Mucosa of rectum (tissue), 2 donors: Measurements from ENCODE around the gene CYP17A1.

ENCODE experiments used
- H3K27ac ChIP-seq, 2 donors: one replicate each; pipeline ENCODE4 v1.7.0; 2013; ENCODE audit warnings: inconsistent platforms in 2 of 2, low read depth in 2 of 2, low read length in 2 of 2
- H3K27me3 ChIP-seq, 2 donors: one replicate each; pipeline ENCODE4 v1.7.0; 2013; ENCODE audit warnings: low read length in 2 of 2; ENCODE audit not compliant: control insufficient read depth in 2 of 2, insufficient read depth in 2 of 2
- H3K36me3 ChIP-seq, 2 donors: one replicate each; pipeline ENCODE4 v1.7.0; 2013; ENCODE audit warnings: low read length in 2 of 2; ENCODE audit not compliant: control insufficient read depth in 2 of 2, insufficient read depth in 2 of 2
- H3K4me1 ChIP-seq, 2 donors: one replicate each; pipeline ENCODE4 v1.7.0; 2013; ENCODE audit warnings: low read length in 2 of 2, mild to moderate bottlenecking in 1 of 2; ENCODE audit not compliant: control insufficient read depth in 2 of 2, insufficient read depth in 2 of 2
- H3K4me3 ChIP-seq, 2 donors: one replicate each; pipeline ENCODE4 v1.7.0; 2013; ENCODE audit warnings: low read length in 2 of 2
- H3K9ac ChIP-seq, 2 donors: one replicate each; pipeline ENCODE4 v1.7.0; 2013; ENCODE audit warnings: low read length in 2 of 2, low read depth in 1 of 2, mild to moderate bottlenecking in 1 of 2
- H3K9me3 ChIP-seq, 2 donors: one replicate each; pipeline ENCODE4 v1.7.0; 2013; ENCODE audit warnings: low read length in 2 of 2; ENCODE audit not compliant: control insufficient read depth in 2 of 2
- donor health status: healthy.
- donor health status: Normal muscosa, but diverticular disease.

Gene CYP17A1

DNA sequence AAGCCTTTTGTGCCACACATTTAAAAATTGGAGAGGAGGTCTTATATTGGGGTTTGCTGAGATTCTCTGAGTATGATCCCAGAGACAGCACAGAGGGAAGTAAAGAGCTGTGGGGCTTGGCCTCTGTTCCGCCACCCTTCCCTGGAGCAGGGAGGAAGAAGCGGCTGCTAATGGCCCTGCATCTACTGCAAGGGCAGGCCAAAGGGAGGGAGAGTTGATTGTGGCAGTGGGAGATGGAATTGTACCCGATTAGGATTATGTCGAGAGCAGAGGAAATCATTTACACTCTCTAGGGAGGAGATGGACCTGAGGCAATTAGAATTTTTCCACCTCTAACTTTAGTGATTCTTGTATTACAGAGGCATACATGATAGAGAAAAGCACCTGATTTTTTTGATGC lies 28.8 kb downstream of the CYP17A1 start:
- Histone ChIP-seq H3K9me3 (no peaks in the 10 kb centered on the region), H3K36me3 (peaks cover 33 to 44% of the 10 kb centered on the region in 2 donors), H3K4me3 (no peak overlapping the region), H3K27ac (no peak overlapping the region), H3K4me1 (no peaks in the 10 kb centered on the region), H3K27me3 (no peaks in the 10 kb centered on the region), H3K9ac (no peak overlapping the region)

DNA sequence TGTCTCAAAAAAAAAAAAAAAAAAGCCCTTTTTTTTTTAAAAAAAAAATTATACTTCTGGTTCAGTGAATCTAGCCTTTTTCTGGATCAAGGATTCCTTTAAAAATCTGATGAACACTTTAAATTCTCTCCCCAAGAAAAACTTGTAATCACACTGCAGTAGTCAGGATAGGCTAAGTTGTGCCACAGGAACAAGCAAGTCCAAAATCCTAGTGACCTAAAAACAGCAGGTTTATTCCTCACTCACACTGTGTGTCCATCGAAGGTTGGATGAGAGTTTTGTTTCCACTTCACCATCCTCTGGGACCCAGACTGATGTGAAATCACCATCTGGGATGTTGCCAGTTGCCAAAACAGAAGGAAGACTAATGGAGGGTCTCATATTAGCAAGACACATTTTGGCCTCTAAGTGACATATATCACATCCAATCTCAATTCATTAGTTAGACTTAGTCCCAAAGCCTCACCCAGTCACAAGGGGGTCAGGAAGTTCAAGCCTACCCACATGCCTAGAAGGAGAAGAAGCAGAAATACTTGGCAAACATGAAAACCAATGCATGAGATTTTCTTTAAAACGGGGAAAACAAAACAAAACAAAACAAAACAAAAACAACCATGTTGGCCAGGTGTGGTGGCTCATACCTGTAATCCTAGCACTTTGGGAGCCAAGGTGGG lies 32.7 kb downstream of the CYP17A1 start:
- Histone ChIP-seq H3K27me3 (no peaks in the 10 kb centered on the region), H3K4me1 (peaks cover 3 to 20% of the 10 kb centered on the region in 2 donors), H3K9ac (no peak overlapping the region), H3K36me3 (peaks cover 15 to 18% of the 10 kb centered on the region in 2 donors), H3K27ac (no peak overlapping the region), H3K4me3 (no peak overlapping the region), H3K9me3 (no peaks in the 10 kb centered on the region)

- Histone ChIP-seq H3K9ac (no peak overlapping the region), H3K36me3 (peaks cover 25 to 30% of the 10 kb centered on the region in 2 donors), H3K27me3 (no peaks in the 10 kb centered on the region), H3K4me1 (peaks cover 4 to 23% of the 10 kb centered on the region in 2 donors), H3K4me3 (no peak overlapping the region), H3K27ac (peak overlapping the region; percentile 29 to 46), H3K9me3 (no peaks in the 10 kb centered on the region)
These were observed 34.2 kb downstream of the CYP17A1 start for GRCh38 chr10:102802920-102803534.

DNA sequence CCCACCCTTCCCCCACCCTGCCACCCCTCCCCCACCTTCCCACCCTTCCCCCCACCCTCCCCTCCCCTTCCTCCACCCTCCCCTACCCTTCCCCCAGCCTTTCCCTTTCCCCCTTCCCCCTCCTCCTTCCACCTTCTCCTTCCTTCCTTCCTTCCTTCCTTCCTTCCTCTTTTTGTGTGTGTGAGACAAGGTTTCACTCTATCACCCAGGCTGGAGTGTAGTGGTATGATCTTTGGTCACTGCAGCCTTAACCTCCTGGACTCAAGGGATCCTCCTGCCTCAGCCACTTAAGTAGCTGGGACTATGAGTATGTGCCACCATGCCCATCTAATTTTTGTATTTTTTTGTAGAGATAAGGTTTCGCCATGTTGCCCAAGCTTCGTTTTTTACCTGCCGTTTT lies 35.2 kb downstream of the CYP17A1 start:
- peaks cover 27 to 30% of the 10 kb centered on the region in 2 donors for H3K36me3 ChIP-seq
- no peak overlapping the region for H3K9ac ChIP-seq
- H3K4me1 ChIP-seq = peaks cover 4 to 23% of the 10 kb centered on the region in 2 donors
- no peak overlapping the region for H3K4me3 ChIP-seq
- H3K27ac ChIP-seq = peak overlapping the region; percentile 29
- no peaks in the 10 kb centered on the region for H3K9me3 ChIP-seq
- H3K27me3 ChIP-seq = no peaks in the 10 kb centered on the region

GRCh38 chr10:102801496-102801895 lies 35.7 kb downstream of the CYP17A1 start:
- H3K27me3 ChIP-seq = no peaks in the 10 kb centered on the region
- H3K9me3 ChIP-seq = no peaks in the 10 kb centered on the region
- no peak overlapping the region for H3K9ac ChIP-seq
- H3K4me1 ChIP-seq = peaks cover 6 to 25% of the 10 kb centered on the region in 2 donors
- H3K27ac ChIP-seq = peak overlapping the region in 1 of 2 donors; percentile 49
- H3K36me3 ChIP-seq = peaks cover 27 to 30% of the 10 kb centered on the region in 2 donors
- H3K4me3 ChIP-seq = no peak overlapping the region

- Histone ChIP-seq H3K4me1 (peaks cover 9 to 29% of the 10 kb centered on the region in 2 donors), H3K36me3 (peaks cover 27 to 30% of the 10 kb centered on the region in 2 donors), H3K9me3 (no peaks in the 10 kb centered on the region), H3K9ac (no peak overlapping the region), H3K27ac (peak overlapping the region; percentile 42 to 49), H3K27me3 (no peaks in the 10 kb centered on the region), H3K4me3 (no peak overlapping the region)
These were observed 36.4 kb downstream of the CYP17A1 start for GRCh38 chr10:102800611-102801335.

- Histone ChIP-seq H3K27me3 (no peaks in the 10 kb centered on the region), H3K9ac (no peak overlapping the region), H3K4me1 (peaks cover 9 to 33% of the 10 kb centered on the region in 2 donors), H3K27ac (peak overlapping the region in 1 of 2 donors; percentile 42), H3K36me3 (peaks cover 24 to 27% of the 10 kb centered on the region in 2 donors), H3K9me3 (no peaks in the 10 kb centered on the region), H3K4me3 (no peak overlapping the region)
These were observed 37.3 kb downstream of the CYP17A1 start for GRCh38 chr10:102799691-102800471.

DNA sequence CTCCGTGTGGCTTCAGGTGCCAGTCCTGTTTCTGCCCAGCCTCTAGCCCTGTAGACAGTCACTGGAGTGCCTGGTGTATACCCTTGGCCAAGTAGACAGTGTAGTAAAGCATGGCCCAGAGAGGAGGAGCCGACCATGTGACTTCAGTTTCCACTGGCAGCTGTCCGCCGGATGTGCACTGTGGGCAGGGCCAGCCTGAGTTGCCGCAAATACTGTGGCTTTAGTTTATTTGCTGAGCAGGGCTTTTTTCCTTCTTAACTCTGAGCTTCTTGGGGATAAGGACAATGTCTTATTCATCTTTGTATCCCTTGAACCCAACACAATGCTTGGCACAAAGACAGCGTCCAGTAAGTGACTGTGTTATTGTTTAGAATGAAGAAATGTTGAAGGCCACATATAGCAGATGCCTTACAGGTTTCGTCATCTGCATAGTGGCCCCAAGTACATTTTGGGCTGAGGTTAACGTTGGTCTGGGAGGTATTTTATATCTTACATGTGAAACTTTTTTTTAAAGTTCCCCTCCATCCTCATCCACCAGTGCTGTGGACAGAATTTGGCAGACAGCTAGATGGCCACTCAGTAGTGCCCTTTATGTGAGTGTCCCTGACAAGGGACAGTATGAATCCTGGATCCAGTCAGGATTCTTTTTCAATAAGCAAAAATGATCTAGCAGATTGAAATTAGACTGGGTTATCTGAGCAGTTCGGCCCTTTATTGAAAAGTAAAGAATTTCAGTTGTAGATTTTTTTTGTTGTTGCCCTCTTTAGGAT lies 40.6 kb downstream of the CYP17A1 start:
- H3K4me3 ChIP-seq = peak overlapping the region in 1 of 2 donors; percentile 14
- H3K9me3 ChIP-seq = no peaks in the 10 kb centered on the region
- H3K4me1 ChIP-seq = peaks cover 9 to 31% of the 10 kb centered on the region in 2 donors
- peaks cover 18 to 24% of the 10 kb centered on the region in 2 donors for H3K36me3 ChIP-seq
- H3K27ac ChIP-seq = peak overlapping the region; percentile 54 to 67
- H3K27me3 ChIP-seq = no peaks in the 10 kb centered on the region
- peak overlapping the region in 1 of 2 donors; percentile 14 for H3K9ac ChIP-seq
